ENCODE results near the gene PLXNA4.

- TF ChIP-seq, protein P1, sequence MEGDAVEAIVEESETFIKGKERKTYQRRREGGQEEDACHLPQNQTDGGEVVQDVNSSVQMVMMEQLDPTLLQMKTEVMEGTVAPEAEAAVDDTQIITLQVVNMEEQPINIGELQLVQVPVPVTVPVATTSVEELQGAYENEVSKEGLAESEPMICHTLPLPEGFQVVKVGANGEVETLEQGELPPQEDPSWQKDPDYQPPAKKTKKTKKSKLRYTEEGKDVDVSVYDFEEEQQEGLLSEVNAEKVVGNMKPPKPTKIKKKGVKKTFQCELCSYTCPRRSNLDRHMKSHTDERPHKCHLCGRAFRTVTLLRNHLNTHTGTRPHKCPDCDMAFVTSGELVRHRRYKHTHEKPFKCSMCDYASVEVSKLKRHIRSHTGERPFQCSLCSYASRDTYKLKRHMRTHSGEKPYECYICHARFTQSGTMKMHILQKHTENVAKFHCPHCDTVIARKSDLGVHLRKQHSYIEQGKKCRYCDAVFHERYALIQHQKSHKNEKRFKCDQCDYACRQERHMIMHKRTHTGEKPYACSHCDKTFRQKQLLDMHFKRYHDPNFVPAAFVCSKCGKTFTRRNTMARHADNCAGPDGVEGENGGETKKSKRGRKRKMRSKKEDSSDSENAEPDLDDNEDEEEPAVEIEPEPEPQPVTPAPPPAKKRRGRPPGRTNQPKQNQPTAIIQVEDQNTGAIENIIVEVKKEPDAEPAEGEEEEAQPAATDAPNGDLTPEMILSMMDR (IDR thresholded peaks at IDR 0.05; ENCODE audit: poor library complexity): no peak
- TF ChIP-seq EZH2 (IDR thresholded peaks at IDR 0.05; ENCODE audit: borderline replicate concordance) (no peak), EZH2phosphoT487 (IDR thresholded peaks at IDR 0.05; ENCODE audit: low read depth, severe bottlenecking, unreplicated experiment) (no peak)
Observed at GRCh38 chr7:132361146-132361545, 215.1 kb downstream of the PLXNA4 start.

All from hepatocyte (in vitro differentiated cells).